ENCODE measurements around the gene STXBP5.

DNA sequence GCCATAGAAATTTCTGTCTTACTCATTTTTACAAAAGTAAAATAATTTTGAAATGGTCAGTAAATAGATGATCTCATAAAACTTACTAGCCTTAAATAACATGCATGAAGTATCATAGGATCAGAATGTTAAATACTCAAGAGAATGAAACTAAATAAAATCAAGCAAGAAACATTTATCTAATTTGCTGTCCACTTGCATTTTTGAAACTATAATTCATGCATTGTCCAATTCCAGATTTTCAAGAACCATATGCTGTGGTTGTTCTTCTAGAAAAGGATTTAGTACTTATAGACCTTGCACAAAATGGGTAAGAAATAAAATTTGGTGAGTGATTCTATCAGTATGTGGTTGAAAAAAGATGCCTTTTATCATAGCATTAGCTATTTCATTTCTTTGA is 107.0 kb downstream of the STXBP5 start:
- TF ChIP-seq, protein P1, sequence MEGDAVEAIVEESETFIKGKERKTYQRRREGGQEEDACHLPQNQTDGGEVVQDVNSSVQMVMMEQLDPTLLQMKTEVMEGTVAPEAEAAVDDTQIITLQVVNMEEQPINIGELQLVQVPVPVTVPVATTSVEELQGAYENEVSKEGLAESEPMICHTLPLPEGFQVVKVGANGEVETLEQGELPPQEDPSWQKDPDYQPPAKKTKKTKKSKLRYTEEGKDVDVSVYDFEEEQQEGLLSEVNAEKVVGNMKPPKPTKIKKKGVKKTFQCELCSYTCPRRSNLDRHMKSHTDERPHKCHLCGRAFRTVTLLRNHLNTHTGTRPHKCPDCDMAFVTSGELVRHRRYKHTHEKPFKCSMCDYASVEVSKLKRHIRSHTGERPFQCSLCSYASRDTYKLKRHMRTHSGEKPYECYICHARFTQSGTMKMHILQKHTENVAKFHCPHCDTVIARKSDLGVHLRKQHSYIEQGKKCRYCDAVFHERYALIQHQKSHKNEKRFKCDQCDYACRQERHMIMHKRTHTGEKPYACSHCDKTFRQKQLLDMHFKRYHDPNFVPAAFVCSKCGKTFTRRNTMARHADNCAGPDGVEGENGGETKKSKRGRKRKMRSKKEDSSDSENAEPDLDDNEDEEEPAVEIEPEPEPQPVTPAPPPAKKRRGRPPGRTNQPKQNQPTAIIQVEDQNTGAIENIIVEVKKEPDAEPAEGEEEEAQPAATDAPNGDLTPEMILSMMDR (IDR thresholded peaks at IDR 0.05 in 4 of 5, conservative IDR thresholded peaks at IDR 0.05 in 1 of 5), result no peak
- TF ChIP-seq POLR2A (IDR thresholded peaks at IDR 0.05), result no peak
